Small intestine (tissue), 7 donors: ENCODE results near the gene KRT31. TPM values are rescaled to one million over a fixed set of nuclear protein-coding genes. Genes with fewer than 3 reads are reported as not detected.
"Not testable (repeated sequence)": the region's sequence is repeated elsewhere in the genome, so short reads cannot be mapped to it uniquely, and the experiment has no call there.

ENCODE experiments used
- DNase-seq, 2 donors: peaks; one replicate each; pipeline versions ENCODE4 v3.0.0 to v3.0.0-alpha.2; 2013
- FAIRE-seq: peaks from 2 replicates; lab custom pipeline; 2012; peaks lifted over from hg19 to GRCh38; lab: Jason Lieb, UNC
- H3K27ac ChIP-seq, 3 donors: one replicate each; pipeline ENCODE4 v1.5.1; 2013; ENCODE audit warnings: low read length in 2 of 3, mild to moderate bottlenecking in 2 of 3, control low read depth in 1 of 3, inconsistent platforms in 1 of 3, low read depth in 1 of 3, moderate library complexity in 1 of 3
- H3K27me3 ChIP-seq, 3 donors: one replicate each; pipeline ENCODE4 v1.6.1; 2013; ENCODE audit warnings: low read length in 3 of 3, inconsistent platforms in 1 of 3; ENCODE audit not compliant: control insufficient read depth in 3 of 3, insufficient read depth in 3 of 3
- H3K36me3 ChIP-seq, 3 donors: one replicate each; pipeline ENCODE4 v1.6.1; 2013; ENCODE audit warnings: low read length in 3 of 3, inconsistent platforms in 1 of 3, low read depth in 1 of 3, mild to moderate bottlenecking in 1 of 3, moderate library complexity in 1 of 3; ENCODE audit not compliant: control insufficient read depth in 3 of 3, insufficient read depth in 2 of 3
- H3K4me1 ChIP-seq, 3 donors: one replicate each; pipeline ENCODE4 v1.6.1; 2013; ENCODE audit warnings: low read length in 2 of 3, inconsistent platforms in 1 of 3, low read depth in 1 of 3, mild to moderate bottlenecking in 1 of 3, moderate library complexity in 1 of 3; ENCODE audit not compliant: control insufficient read depth in 3 of 3, insufficient read depth in 2 of 3
- H3K4me3 ChIP-seq, 3 donors: one replicate each; pipeline ENCODE4 v1.5.1; 2013; ENCODE audit warnings: low read length in 3 of 3, control low read depth in 1 of 3, inconsistent platforms in 1 of 3, low read depth in 1 of 3, mild to moderate bottlenecking in 1 of 3, moderate library complexity in 1 of 3
- H3K9me3 ChIP-seq, 2 donors: one replicate each; pipeline ENCODE4 v1.6.1; 2013; ENCODE audit warnings: low read depth in 1 of 2, low read length in 1 of 2; ENCODE audit not compliant: control insufficient read depth in 2 of 2, insufficient read depth in 1 of 2
- WGBS, 3 donors: extraction: QIAGEN DNeasy Blood & Tissue Kit; methylation state at CpG; one replicate each; pipeline ENCODE4 v1.1.7; 2013; 5-methylcytosine and 5-hydroxymethylcytosine counted together
- polyA plus RNA-seq, 4 donors: library from polyadenylated mRNA; stranded (reverse) in 3 of 4; unstranded in 1 of 4; fragments of 200-250 nt in 3 of 4; fragments of 120-200 nt in 1 of 4; gene quantifications; one replicate each; pipeline versions ENCODE4 v1.2.1 to v1.2.3, GENCODE V29; 2013
- donor health status: healthy with polysubstance abuse.
- donor health status: control.
- donor health status: control.
- donor health status: Bipolar disorder and iron deficiency.
- donor health status: healthy.

The KRT31 gene
- polyA plus RNA-seq, 4 donors: not detected

GRCh38 chr17:41354536-41354935 is 42.9 kb downstream of the KRT31 start:
- H3K36me3 ChIP-seq: no peaks in the 10 kb centered on the region
- 92 to 94% (median 92%) methylated on average over 4 of the region's 4 CpGs for WGBS, 3 donors
- H3K27me3 ChIP-seq: peaks cover 0 to 5% (median 2%) of the 10 kb centered on the region in 3 donors
- no peaks in the 10 kb centered on the region for H3K4me1 ChIP-seq
- H3K27ac ChIP-seq: no peak overlapping the region
- FAIRE-seq (no peak), DNase-seq (no peak)
- H3K9me3 ChIP-seq: no peaks in the 10 kb centered on the region
- no peak overlapping the region for H3K4me3 ChIP-seq

GRCh38 chr17:41352597-41353366 is 44.6 kb downstream of the KRT31 start:
- DNase-seq (no peak), FAIRE-seq (no peak)
- H3K9me3 ChIP-seq: no peaks in the 10 kb centered on the region
- no peaks in the 10 kb centered on the region for H3K36me3 ChIP-seq
- peaks cover 0 to 3% (median 2%) of the 10 kb centered on the region in 3 donors for H3K27me3 ChIP-seq
- no peaks in the 10 kb centered on the region for H3K4me1 ChIP-seq
- H3K4me3 ChIP-seq: no peak overlapping the region
- WGBS, 3 donors: 71 to 80% (median 75%) methylated on average over 7 of the region's 7 CpGs
- no peak overlapping the region for H3K27ac ChIP-seq

- DNase-seq: no peak
- WGBS, 3 donors: 82 to 89% (median 83%) methylated on average over 2 of the region's 2 CpGs
- Histone ChIP-seq H3K4me3 (no peak overlapping the region), H3K36me3 (no peaks in the 10 kb centered on the region), H3K27me3 (peaks cover 0 to 3% (median 0%) of the 10 kb centered on the region in 3 donors), H3K9me3 (no peaks in the 10 kb centered on the region), H3K27ac (no peak overlapping the region), H3K4me1 (no peaks in the 10 kb centered on the region)
- no peak for FAIRE-seq
Measured at GRCh38 chr17:41351177-41351576, 46.2 kb downstream of the KRT31 start.

GRCh38 chr17:41350381-41350878 is 47.0 kb downstream of the KRT31 start, which contains the start of gene KRT33A:
KRT33A (minus strand) TSS chr17:41350828; CDS start chr17:41350767, 61 bp downstream.
- WGBS, 3 donors: 88 to 92% (median 91%) methylated on average over 16 of the region's 16 CpGs
- not testable (repeated sequence) for DNase-seq, FAIRE-seq

GRCh38 chr17:41347869-41348760 is 49.3 kb downstream of the KRT31 start:
- Histone ChIP-seq H3K27me3 (no peaks in the 10 kb centered on the region), H3K27ac (no peak overlapping the region), H3K4me1 (no peaks in the 10 kb centered on the region), H3K9me3 (no peaks in the 10 kb centered on the region), H3K4me3 (no peak overlapping the region), H3K36me3 (no peaks in the 10 kb centered on the region)
- FAIRE-seq (no peak), DNase-seq (no peak)
- 83 to 92% (median 84%) methylated on average over 7 of the region's 7 CpGs for WGBS, 3 donors

More at GRCh38 chr17:41350381-41350878, 47.0 kb downstream of the KRT31 start, which contains the start of gene KRT33A:
- H3K27ac ChIP-seq, H3K9me3 ChIP-seq, H3K4me3 ChIP-seq, H3K4me1 ChIP-seq, H3K36me3 ChIP-seq, H3K27me3 ChIP-seq: not testable (repeated sequence)

GRCh38 chr17:41346421-41346820 is 51.0 kb downstream of the KRT31 start:
- not testable (repeated sequence) for FAIRE-seq, H3K27ac ChIP-seq, H3K4me1 ChIP-seq, DNase-seq, H3K4me3 ChIP-seq, H3K27me3 ChIP-seq, H3K9me3 ChIP-seq, H3K36me3 ChIP-seq
- WGBS, 3 donors: 88 to 93% (median 91%) methylated on average over 15 to 16 of the region's 16 CpGs

GRCh38 chr17:41345992-41346391 is 51.4 kb downstream of the KRT31 start:
- Histone ChIP-seq H3K4me3 (no peak overlapping the region), H3K27ac (no peak overlapping the region), H3K4me1 (no peaks in the 10 kb centered on the region), H3K27me3 (no peaks in the 10 kb centered on the region), H3K9me3 (peaks cover 0 to 7% of the 10 kb centered on the region in 2 donors), H3K36me3 (no peaks in the 10 kb centered on the region)
- DNase-seq (no peak), FAIRE-seq (no peak)
- WGBS, 3 donors: 91 to 100% (median 94%) methylated on average over 3 of the region's 3 CpGs
